GDM1 (cell line): ENCODE data around the gene SART1.
"Not testable (repeated sequence)": the region's sequence is repeated elsewhere in the genome, so short reads cannot be mapped to it uniquely, and the experiment has no call there.

Source experiments
- DNase-seq: peaks from one replicate; lab custom pipeline; 2025; lab: John Stamatoyannopoulos, UW

The SART1 gene

DNA sequence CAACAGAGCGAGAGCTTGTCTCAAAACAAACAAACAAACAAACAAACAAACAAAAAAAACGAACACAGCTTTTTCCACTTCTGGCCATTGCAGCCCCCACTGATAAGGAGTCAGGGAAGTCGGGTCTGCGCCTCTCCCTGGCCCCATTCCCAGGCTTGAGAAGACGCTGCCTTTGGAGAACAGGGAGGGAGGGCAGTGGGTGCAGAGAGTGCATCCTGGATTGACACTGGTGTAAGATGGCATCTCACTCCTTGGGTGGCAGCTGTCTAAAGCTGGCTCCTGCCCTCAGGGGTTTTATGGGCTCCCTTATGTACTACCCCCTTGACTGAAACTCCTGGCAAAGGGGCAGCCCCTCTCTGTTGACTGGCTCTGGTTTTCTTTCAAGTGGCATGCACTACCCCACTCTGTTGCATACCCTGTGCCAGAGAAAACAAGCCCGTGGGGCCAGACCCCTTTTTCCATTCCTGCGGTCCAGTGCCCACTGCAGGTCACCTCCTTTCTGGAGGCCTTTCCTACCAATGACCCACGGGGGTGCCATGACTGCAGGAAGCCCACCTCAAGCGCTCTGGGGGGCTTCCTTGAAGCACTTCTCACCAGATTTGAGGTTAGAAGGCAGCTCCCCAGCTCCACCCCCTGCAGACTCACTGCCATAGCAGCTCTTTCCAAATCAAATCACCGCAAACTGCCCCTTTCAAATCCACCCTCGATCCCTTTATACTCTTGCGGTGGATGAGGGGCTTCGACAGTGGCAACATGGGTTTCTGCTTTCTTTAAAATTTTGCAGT, 29.6 kb upstream of the SART1 start:
- DNase-seq: no peak

DNA sequence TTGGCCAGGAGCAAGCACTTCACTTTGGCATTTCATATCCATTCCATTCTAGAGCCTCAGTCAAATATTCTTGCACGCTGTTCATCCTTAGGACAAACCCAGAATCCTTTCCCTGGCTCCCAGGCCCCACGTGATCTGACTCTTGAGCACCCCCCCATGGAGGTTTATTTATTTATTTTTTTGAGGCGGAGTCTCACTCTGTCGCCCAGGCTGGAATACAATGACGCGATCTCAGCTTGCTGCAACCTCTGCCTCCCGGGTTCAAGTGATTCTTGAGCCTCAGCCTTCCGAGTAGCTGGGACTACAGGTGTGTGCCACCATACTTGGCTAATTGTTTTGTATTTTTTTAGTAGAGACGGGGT, 29.0 kb upstream of the SART1 start:
- no peak for DNase-seq

DNA sequence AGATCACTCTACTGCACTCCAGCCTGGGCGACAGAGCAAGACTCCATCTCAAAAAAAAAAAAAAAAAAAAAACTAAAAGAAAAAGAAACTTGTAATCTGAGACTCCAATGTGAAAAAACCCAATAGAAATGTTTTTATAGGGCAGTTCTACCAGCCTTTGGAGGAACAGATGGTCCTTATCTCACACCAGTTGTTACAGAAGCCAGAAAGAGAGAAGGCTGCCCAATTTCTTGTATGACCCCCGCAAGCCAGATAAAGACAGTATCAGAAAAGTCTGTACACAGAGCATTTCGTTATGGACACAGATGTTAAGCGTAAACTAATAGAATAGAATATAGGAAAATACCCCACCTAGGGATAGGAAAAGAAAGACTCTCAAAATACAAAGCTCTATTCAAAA, 27.5 kb upstream of the SART1 start:
- no peak for DNase-seq

DNA sequence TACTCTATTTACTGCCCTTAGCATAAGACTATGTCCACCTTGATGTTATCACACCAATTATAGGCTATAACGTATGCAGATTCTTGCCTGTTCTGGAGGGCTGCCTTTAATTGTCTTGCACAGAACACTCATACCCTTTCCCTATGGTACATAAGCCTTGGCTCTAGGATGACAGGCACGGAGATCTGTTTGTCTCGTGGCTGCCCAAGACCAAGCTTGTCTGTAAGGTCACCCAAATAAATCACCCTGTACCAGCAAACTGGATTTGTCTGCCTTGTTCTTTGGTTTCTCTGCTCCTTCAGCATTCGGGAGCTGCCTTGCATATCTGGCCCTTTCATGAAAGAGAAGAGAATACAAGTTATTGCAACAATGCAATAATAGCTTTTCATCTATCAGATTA, 23.8 kb upstream of the SART1 start:
- DNase-seq: no peak

DNA sequence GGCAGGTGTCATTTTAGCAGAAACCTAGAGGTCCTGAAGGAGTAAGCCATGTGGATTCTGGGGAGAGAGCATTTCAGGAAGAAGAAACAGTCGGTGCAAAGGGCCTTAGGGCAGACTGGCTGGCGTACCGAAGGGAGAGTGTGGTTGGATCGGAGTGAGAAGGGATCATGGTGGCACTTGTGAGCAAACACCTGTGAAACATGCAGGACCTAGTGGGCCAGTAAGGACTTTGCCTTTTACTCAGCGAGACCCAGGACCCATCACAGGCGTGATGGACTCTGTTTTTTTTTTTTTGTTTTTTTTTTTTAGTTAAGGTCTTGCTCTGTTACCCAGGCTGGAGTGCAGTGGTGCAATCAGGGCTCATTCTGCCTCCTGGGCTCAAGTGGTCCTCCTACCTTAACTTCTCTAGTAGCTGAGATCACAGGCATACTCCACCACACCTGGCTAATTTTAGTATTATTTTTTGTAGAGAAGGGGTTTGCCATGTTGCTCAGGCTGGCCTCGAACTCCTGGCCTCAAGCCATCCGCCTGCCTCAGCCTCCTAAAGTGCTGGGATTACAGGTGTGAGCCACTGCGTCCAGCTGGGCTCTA, 19.7 kb upstream of the SART1 start:
- no peak for DNase-seq

DNA sequence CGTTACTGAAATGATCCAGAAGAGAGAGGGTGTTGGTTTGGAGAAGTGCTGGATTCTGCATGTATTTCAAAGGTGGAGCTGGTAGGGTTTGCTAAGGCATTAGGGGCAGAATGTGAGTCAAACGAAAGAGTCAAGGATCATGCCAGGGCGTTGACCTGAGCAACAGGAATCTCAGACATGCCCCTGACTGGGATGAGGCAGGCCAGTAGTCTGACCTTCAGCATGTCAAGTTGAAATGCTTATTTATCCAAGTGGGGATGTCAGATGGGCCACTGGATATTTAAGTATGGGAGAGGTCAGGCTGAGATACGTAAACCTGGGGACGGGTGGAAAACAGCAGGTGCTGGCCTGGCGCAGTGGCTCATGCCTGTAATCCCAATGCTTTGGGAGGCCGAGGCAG, 19.0 kb upstream of the SART1 start:
- DNase-seq: no peak

DNA sequence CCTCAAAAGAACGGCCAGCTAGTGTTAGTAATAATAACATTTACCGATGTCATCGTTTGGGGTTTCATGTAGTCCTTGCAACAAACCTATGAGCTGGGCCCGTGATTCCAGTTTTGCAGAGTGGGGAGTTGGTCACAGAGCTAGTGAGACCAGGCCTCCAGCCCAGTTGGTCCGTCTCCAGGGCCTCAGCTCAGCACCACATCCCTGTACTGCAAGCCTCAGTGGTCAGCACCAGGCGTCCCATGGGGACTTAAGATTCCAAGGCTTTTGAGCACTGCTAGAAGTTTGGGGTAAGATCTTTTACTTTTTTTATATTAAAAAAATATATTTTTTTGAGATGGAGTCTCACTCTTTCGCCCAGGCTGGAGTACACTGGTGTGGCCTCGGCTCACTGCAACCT, 17.3 kb upstream of the SART1 start:
- DNase-seq: no peak

DNA sequence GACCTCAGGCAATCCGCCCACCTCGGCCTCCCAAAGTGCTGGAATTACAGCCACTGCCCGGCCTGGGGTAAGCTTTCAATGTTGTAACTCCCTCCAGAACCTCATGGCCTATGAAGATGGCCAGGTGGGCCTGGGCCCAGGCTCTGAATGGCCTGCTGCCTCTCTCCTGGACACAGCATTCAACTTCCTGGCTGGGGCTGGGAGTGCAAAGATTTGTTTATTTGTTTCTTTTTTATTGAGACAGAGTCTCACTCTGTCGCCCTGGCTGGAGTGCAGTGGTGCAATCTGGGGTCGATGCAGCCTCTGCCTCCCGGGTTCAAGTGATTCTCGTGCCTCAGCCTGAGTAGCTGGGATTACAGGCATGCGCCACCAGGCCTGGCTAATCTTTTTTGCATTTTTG, 16.8 kb upstream of the SART1 start:
- no peak for DNase-seq

DNA sequence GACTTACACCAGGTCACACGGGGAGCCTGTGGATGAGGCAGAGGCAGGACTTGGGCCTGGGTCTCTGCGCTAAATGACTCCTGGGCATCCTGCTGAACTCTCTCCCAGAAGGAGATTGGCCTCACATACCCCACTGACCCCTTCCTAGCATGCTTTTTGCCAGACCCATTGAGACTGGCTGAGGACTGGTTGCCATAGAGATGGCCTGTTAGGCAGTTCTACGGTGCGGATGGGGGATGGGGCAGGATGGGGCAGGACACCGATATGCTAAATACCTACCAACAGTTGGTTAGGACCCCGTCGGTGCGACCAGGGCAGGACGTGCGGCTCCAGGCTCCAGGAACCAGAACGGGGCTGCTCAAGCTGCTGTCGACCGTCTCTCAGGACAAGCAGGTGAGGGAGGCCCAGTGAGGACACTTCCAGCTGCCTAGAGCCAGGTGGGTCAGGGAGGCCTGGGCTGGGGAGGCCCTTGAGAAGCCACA, 16.1 kb upstream of the SART1 start, which contains the start of gene TSGA10IP:
TSS of gene TSGA10IP (plus strand) at position 51 of the 482 bp plus-strand sequence. CDS start at position 247, 196 bp downstream.
- DNase-seq: no peak

DNA sequence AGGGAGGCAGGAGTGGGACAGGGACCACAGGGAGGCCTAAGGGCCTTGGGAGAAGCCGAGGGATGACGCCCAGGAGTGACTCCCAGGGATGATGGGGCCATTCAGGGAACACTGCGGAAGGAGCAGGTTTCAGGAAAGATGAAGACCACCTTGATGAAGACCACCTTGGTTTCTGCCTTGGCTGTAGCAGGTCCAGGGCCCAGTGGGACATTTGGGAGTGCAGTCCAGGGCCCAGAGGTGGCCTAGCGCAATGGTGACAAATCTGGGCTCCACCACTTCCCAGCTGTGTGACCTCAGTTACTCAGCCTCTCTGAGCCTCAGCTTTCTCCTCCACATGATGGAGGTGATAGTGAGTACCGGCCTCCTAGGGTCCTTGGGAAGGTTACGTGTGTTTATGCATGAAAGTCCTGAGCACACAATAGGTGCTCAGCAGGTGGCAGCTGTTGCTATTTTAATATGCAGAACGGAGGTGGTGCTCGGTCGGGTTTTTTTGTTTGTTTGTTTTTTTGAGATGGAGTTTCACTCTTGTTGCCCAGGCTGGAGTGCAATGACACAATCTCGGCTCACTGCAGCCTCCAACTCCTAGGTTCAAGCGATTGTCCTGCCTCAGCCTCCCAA, 15.5 kb upstream of the SART1 start:
- no peak for DNase-seq

DNA sequence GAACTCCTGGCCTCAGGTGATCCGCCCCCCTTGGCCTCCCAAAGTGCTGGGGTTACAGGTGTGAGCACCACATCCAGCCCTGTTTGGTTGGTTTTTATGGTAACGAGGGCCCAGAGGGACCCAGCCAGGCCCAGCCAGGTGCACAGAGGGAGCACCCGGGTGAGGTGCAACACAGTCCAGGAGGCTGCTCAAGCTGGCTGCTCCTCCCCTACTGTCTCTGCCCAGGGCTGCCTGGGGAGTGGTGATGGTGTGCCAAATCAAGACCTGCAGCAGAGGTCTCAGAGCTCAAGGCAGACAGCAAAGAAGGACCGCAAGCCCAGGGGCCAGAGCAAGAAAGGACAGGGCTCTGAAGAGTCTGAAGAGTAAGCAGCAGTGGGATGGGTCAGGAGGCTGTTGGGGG, 14.9 kb upstream of the SART1 start:
- DNase-seq: no peak

DNA sequence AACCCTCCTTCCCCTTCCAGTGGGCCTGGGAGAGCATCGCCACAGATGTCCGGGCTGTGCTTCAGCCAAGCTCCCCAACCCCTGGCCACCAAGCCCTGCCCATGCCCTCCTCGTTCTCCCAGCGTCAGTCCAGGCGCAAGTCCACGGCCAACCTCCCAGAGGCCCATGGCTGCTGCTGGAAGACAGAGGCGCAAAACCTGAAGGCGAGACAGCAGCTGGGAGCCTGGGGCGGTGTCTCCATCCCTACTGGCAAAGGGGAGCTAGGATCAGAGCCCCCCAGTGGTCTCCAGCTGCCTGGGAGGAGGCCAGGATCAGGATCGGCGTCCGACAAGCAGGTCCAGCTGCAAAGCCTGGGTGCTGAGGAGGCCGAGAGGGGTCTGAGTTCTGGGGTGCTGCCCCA, 14.4 kb upstream of the SART1 start:
- no peak for DNase-seq

DNA sequence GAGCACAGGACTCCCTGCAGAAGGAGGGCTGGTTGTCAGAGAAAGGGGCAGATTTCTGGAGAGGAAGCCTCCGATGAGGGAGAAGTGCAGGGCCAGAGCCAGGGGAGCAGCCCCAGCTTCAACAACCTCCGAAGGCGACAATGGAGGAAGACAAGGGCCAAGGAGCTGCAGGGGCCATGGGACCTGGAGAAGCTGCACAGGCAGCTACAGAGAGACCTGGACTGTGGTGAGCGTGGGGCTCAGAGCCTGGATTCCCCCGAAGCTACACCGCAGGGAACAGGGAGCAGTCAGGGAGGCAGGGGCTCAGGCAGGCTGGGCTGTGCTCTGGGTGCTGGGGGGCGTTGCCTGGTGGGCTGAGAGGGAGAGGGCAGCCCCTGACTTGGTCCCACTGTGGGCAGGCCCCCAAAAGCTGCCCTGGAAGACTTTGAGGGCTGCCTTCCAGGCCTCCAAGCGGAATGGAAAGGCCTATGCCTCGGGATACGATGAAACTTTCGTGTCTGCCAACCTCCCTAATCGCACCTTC, 13.9 kb upstream of the SART1 start:
- no peak for DNase-seq

DNA sequence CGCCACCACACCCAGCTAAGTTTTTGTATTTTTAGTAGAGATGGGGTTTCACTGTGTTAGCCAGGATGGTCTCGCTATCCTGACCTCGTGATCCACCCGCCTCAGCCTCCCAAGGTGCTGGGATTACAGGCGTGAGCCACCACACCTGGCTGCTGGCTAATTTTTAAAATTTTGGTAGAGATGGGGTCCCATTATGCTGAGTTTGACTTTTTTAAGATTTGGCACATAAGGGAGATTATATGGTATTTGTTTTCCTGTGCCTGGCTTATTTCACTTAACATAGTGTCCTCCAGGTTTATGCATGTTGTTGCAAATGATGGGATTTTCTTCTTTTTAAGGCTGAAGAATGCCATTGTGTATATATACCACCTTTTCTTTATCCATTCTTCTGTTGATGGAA, 10.8 kb upstream of the SART1 start:
- DNase-seq: not testable (repeated sequence)

DNA sequence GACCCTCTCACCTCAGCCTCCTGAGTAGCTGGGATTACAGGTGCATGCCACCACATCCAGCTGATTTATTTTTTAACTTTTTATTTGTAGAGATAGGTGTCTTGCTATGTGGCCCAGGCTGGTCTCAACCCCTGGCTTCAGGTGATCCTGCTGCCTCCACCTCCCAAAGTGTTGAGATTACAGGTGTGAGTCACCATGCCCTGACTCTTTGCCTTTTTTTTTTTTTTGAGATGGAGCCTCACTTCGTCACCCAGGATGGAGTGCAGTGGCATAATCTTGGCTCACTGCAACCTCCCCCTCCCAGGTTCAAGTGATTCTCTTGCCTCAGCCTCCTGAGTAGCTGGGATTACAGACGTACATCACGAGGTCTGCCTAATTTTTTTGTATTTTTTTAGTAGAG, 9.9 kb upstream of the SART1 start:
- DNase-seq: not testable (repeated sequence)

DNA sequence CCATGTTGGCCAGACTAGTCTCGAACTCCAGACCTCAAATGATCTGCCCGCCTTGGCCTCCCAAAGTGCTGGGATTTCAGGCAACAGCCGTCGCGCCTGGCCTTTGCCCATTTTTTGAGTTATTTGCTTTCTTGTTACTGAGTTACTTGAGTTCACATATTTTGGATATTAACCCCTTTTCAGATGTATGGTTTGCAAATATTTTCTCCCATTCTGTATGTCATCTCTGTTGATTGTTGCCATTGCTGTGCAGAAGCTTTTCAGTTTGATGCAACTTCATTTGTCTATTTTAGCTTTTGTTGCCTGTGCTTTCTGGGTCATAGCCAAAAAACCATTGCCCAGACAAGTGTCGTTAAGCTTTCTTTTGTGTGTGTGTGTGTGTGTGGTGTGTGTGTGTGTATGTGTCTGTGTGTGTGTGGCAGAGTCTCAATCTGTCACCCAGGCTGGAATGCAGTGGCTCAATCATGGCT, 9.4 kb upstream of the SART1 start:
- no peak for DNase-seq

DNA sequence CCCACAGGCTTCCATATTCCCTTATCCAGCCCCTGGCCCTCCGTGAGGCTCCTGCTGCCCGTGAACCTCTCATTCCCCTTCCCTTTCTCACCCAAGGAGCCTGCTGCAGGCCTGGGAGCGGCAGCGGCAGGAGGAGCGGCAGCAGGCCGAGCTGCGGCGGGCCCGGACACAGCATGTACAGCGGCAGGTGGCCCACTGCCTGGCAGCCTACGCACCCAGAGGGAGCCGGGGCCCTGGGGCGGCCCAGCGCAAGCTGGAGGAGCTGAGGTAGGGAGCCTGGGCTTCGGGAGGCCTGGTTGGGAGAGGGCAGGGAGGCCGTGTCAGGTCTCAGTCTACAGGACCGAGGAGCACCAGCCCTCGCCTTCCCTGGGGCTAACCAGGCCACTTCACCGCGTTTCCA, 8.1 kb upstream of the SART1 start:
- DNase-seq: no peak

DNA sequence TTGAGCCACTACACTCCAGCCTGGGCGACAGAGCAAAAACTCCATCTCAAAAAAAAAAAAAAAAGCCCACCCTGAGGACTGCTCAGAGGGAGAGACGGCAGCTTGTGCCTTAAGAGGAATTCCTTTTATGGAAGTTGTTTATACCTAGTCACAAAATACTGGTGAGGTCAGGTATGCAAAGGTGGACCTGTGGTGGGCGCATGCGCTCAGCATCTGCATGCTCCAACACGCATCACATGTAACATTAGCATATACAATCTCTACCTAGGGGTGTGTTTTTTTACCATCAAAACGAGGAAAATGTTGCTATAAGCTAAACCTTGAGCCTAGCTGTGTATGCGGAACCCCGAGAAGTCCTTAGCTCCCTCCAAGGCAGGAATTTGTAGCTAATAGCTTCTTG, 6.8 kb upstream of the SART1 start:
- DNase-seq: no peak

DNA sequence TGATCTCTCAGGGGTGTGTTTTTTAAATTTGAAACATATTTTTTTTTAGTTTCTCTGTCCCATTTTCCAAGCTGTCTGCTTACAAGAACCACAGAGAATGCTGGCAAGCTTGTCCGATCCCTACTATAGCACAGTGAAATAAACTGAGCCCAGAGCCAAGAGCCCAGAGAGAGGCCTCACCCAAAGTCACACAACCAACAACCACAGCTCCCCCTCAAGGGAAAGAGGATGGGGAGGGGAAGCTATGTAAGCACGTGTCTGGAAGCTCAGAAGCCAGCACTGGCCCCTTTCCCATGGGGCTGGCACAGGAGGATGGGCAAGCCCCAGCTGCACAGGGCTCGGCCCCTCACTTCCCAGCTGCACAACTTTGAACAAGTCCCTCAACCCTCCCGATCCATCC, 3.2 kb upstream of the SART1 start:
- DNase-seq: peak; percentile 23

DNA sequence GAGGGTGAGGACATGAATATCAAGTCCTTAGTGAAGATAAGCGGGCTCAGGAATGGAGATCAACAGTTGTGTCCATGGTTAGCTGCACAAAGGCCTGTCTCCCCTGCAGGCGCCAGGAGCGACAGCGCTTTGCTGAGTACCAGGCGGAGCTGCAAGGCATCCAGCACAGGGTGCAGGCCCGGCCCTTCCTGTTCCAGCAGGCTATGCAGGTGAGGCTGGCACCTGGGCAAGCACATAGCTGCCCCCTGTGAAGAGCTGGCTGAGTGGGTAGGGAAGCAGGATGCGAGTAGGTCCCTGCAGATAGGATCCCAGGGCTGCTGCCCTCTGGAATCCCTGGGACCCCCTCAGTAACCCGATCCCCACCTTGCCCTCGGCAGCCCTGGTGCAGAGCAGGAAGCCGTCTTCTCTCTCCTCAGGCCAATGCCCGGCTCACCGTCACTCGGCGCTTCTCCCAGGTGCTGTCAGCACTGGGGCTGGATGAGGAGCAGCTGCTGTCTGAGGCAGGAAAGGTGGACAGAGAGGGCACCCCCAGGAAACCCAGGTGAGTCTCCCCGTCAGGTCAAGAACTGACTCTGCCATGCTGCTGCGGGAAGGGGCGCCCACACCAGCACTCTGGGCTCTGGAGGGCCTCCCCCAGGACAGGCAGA, 2.6 kb upstream of the SART1 start:
- DNase-seq: no peak

DNA sequence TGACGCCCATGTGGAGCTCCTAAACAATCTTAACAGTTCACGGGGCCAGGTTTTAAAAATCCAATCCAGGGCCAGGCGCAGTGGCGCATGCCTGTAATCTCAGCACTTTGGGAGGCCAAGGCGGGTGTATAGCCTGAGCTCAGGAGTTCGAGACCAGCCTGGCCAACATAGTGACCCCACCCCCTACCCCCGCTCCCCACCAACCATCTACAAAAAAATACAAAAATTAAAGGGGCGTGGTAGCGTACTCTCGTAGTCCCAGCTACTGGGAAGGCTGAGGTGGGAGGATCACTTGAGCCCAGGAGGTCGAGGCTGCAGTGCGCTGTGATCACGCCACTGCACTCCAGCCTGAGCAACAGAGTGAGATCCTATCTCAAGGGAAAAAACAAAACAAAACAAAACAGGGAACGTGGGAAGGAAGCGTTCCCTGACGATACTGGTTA, 689 bp upstream of the SART1 start:
- DNase-seq: no peak

DNA sequence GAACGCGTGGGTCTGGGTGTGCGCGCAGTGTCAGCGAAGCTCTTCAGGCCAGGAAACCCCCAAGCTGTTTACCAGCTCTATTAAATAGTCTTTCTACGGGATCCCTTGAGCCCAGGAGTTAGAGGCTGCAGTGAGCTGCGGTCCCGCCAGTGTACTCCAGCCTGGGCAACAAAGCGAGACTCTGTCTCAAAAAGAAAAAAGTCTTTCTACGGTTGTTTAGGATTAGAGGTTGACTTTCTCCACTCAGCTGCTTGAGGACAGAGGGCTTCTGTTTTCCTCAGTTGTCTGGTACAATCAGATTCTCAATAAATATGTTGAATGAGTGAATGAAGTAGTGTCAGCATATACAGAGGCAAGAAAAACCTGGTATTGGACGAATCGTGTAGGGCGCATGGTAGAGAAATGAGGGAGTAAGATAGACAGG, 619 bp downstream of the SART1 start:
- DNase-seq: no peak
